Pancreas (tissue), 10 donors: ENCODE measurements around the gene FOXL1. TPM values are rescaled to one million over a fixed set of nuclear protein-coding genes. Genes with fewer than 3 reads are reported as not detected.

Experiments
- ATAC-seq, 4 donors: fragments of 200-7000 bp; cut with Tn5 transposase; one replicate each; pipeline versions ENCODE4 v1.8.0 to v1.9.1; 2020; ENCODE audit warnings: mild to moderate bottlenecking in 4 of 4, moderate library complexity in 4 of 4
- DNase-seq, 6 donors: peaks; one replicate each; pipeline ENCODE4 v3.0.0-alpha.2; 2020
- FAIRE-seq: peaks from 2 replicates; lab custom pipeline; 2012; peaks lifted over from hg19 to GRCh38; lab: Jason Lieb, UNC
- H3K27ac ChIP-seq, 4 donors: fragments of 200-600 bp; sonication (generic); 1 replicate in 3 of 4; 2 replicates in 1 of 4; pipeline versions ENCODE4 v1.5.0 to v1.8.0; 2020
- H3K27me3 ChIP-seq, 4 donors: fragments of 200-600 bp; one replicate each; pipeline ENCODE4 v1.8.0; 2021
- H3K36me3 ChIP-seq, 3 donors: fragments of 200-600 bp; sonication (generic) in 1 of 3; one replicate each; pipeline versions ENCODE4 v1.5.0 to v1.8.0; 2020 to 2021
- H3K4me1 ChIP-seq, 3 donors: fragments of 200-600 bp; one replicate each; pipeline ENCODE4 v1.8.0; 2021
- H3K4me3 ChIP-seq, 4 donors: fragments of 200-600 bp; sonication (generic) in 2 of 4; one replicate each; pipeline versions ENCODE4 v1.5.0 to v1.8.0; 2020 to 2021
- H3K9me3 ChIP-seq, 4 donors: fragments of 200-600 bp; one replicate each; pipeline ENCODE4 v1.8.0; 2021
- WGBS, 2 donors: extraction: QIAGEN DNeasy Blood & Tissue Kit; methylation state at CpG; one replicate each; pipeline ENCODE4 v1.1.7; 2013; 5-methylcytosine and 5-hydroxymethylcytosine counted together
- intact Hi-C, 3 donors: fragments of 100-400 bp; cut with DNase I; formaldehyde crosslinking; loops; one replicate each; pipeline versions ENCODE4 v1.11.1 to v1.14.2; 2022
- polyA plus RNA-seq, 2 donors: library from polyadenylated mRNA; stranded (reverse); fragments of 200-250 nt; gene quantifications; one replicate each; pipeline ENCODE4 v1.2.3, GENCODE V29; 2013
- total RNA-seq, 6 donors: library from RNA; stranded (reverse); fragmentation: NEBNext Ultra II Directional in 4 of 6; extraction: Animal tissue kit (Norgen Biotek cat#: 25700) in 4 of 6; gene quantifications; one replicate each; pipeline versions ENCODE4 v1.2.1 to v1.2.4, GENCODE V29; 2021 to 2023
- TF ChIP-seq, protein P1 (sequence below), 4 donors: fragments of 200-600 bp; sonication (generic) in 3 of 4; IDR thresholded peaks; one replicate each; pipeline versions ENCODE4 v1.5.0 to v1.8.0; 2021; ENCODE audit warnings: antibody characterized with exemption in 4 of 4
- donor health status: healthy with polysubstance abuse.
- donor health status: DM: no; HTN: no; CAD: no; lungs with moderate emphysema.
- donor health status: DM: no; HTN: no; CAD: no.
- donor health status: control.
- donor health status: control.
- donor health status: Bipolar disorder and iron deficiency.
- donor health status: DM: yes; HTN: yes; CAD: no.
- donor health status: DM: no; HTN: no; CAD: no.
- donor health status: DM: no; HTN: no; CAD: no.
- donor health status: DM: yes; HTN: yes; CAD: no.

FOXL1 gene
- total and polyA plus RNA-seq, 8 donors = 0.06 to 0.18 (median 0.08) TPM; not detected in 2

GRCh38 chr16:86556576-86556975, 21.8 kb upstream of the FOXL1 start:
- no peaks in the 10 kb centered on the region for H3K9me3 ChIP-seq
- intact Hi-C loops = no loop called here
- no peak overlapping the region for H3K4me3 ChIP-seq
- ATAC-seq = no peak
- TF ChIP-seq, protein P1, sequence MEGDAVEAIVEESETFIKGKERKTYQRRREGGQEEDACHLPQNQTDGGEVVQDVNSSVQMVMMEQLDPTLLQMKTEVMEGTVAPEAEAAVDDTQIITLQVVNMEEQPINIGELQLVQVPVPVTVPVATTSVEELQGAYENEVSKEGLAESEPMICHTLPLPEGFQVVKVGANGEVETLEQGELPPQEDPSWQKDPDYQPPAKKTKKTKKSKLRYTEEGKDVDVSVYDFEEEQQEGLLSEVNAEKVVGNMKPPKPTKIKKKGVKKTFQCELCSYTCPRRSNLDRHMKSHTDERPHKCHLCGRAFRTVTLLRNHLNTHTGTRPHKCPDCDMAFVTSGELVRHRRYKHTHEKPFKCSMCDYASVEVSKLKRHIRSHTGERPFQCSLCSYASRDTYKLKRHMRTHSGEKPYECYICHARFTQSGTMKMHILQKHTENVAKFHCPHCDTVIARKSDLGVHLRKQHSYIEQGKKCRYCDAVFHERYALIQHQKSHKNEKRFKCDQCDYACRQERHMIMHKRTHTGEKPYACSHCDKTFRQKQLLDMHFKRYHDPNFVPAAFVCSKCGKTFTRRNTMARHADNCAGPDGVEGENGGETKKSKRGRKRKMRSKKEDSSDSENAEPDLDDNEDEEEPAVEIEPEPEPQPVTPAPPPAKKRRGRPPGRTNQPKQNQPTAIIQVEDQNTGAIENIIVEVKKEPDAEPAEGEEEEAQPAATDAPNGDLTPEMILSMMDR (IDR thresholded peaks at IDR 0.05) = no peak
- H3K27me3 ChIP-seq = peaks cover 0 to 9% (median 0%) of the 10 kb centered on the region in 4 donors
- H3K27ac ChIP-seq = no peak overlapping the region
- no peak for FAIRE-seq
- DNase-seq = no peak
- WGBS, 2 donors = 52 to 58% methylated on average over 5 of the region's 5 CpGs
- H3K4me1 ChIP-seq = peaks cover 0 to 5% (median 3%) of the 10 kb centered on the region in 3 donors
- no peaks in the 10 kb centered on the region for H3K36me3 ChIP-seq

DNA sequence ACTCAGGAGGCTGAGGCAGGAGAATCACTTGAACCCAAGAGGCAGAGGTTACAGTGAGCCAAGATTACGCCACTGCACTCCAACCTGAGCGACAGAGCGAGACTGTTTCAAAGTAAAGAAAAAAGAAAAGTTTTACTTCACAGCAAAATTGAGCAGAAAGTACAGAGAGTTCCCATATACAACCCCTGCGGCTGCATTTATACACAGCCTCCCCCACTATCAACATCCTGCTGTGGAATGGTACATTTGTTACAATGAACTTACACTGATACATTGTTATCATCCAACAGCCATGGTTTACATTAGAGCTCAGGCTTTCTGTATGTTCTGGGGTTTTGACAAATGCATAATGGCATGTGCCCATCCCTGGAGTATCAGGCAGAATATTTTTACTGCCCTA, 20.8 kb upstream of the FOXL1 start:
- TF ChIP-seq, protein P1 (IDR thresholded peaks at IDR 0.05) = no peak
- Histone ChIP-seq H3K36me3 (no peaks in the 10 kb centered on the region), H3K4me3 (no peak overlapping the region), H3K4me1 (peaks cover 0 to 5% (median 3%) of the 10 kb centered on the region in 3 donors), H3K9me3 (no peaks in the 10 kb centered on the region), H3K27me3 (peaks cover 0 to 9% (median 0%) of the 10 kb centered on the region in 4 donors), H3K27ac (no peak overlapping the region)
- FAIRE-seq = no peak
- WGBS, 2 donors = 51 to 76% methylated on average over 4 of the region's 4 CpGs
- ATAC-seq = no peak
- no peak for DNase-seq
- intact Hi-C loops = no loop called here

DNA sequence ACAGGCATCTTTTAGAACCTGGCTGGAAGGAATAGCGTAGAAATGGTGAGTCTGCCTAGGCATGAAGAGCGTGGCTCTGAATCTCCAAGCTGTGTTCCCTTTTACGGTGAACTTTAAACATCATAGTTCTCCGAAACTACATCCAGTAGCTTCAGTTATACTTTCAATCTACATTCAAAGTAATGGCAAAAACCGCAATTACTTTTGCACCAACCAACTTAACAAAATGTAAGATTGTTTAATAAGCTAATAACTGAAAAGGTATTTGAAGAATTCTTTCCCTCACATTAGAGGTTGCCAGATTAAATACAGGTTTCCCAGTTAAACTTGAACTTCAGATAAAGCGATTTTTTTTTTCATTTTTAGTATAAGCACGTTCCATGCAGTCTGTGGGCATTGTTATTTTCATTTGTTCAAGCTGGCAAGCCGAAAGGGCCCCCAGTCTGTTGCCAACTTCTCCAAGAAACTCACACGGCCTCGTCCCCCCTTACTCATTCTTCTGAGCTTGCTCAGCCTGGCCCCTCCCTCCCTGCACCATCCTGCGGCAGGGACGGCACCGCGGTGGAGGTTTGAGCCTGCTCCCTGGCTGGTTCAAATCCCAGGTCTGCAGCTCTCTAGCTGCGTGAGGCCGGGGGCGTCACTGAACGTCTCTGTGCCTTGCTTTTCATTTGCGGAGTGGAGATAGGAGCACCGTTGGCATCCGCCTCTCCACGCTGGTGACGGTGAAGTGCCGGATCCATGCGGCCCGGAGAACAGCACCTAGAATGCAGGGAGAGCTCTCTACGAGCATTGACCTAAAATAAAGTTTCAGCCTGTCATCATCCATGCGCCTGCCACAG, 19.8 kb upstream of the FOXL1 start:
- 50 to 59% methylated on average over 28 of the region's 28 CpGs for WGBS, 2 donors
- ATAC-seq (no peak), DNase-seq (no peak), FAIRE-seq (no peak)
- H3K4me3 ChIP-seq = no peak overlapping the region
- TF ChIP-seq, protein P1 (IDR thresholded peaks at IDR 0.05) = no peak
- H3K9me3 ChIP-seq = no peaks in the 10 kb centered on the region
- peaks cover 0 to 9% (median 0%) of the 10 kb centered on the region in 4 donors for H3K27me3 ChIP-seq
- H3K27ac ChIP-seq = no peak overlapping the region
- intact Hi-C loops = no loop called here
- H3K4me1 ChIP-seq = peaks cover 0 to 5% (median 3%) of the 10 kb centered on the region in 3 donors
- H3K36me3 ChIP-seq = no peaks in the 10 kb centered on the region

DNA sequence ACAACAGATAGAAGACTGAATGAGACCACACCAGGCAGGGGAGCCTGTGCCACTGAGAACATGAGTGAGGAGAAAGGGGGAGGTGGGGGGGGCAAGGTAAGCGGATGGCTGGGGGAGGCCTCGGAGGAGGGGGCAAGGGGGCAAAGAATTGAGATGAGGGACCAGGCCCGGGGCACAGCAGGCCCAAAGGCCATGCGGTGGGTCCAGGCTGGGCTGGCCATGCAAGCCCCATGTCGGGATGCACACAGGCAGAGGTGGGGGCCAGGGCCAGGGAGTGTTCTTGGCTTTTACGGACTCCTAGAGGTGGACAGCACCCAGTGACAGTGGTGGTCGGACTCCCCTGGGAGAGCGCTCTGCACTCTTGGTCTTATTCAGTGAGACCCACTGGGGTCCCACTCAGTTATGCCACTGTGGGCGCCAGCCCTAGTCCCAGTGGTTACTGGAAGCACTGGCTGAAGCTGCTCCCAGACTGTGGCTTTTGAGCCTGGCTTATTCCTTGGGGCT, 18.5 kb upstream of the FOXL1 start:
- Histone ChIP-seq H3K4me3 (no peak overlapping the region), H3K9me3 (no peaks in the 10 kb centered on the region), H3K36me3 (no peaks in the 10 kb centered on the region), H3K27ac (no peak overlapping the region), H3K4me1 (peaks cover 0 to 6% (median 5%) of the 10 kb centered on the region in 3 donors), H3K27me3 (peaks cover 0 to 18% (median 4%) of the 10 kb centered on the region in 4 donors)
- intact Hi-C loops = loop anchor here in 2 of 3 donors (5.0 to 10.0 kb wide), 3 partner anchors 722 to 737 kb away; no protein-coding TSS in a partner anchor
- WGBS, 2 donors = 64 to 71% methylated on average over 7 to 9 of the region's 9 CpGs
- ATAC-seq (no peak), DNase-seq (no peak), FAIRE-seq (no peak)
- TF ChIP-seq, protein P1 (IDR thresholded peaks at IDR 0.05) = no peak
